Frontal cortex (tissue), 4 donors: ENCODE measurements around the gene PVALEF. TPM values are rescaled to one million over a fixed set of nuclear protein-coding genes. Genes with fewer than 3 reads are reported as not detected.
A peak's percentile ranks its signal among the peaks of the same experiment; 100 is the strongest.

ENCODE experiments used
- DNase-seq, 2 donors: peaks; one replicate each; pipeline ENCODE4 v3.0.0; 2012; ENCODE audit warnings: low spot score in 2 of 2
- FAIRE-seq: peaks from 2 replicates; lab custom pipeline; 2012; peaks lifted over from hg19 to GRCh38; lab: Jason Lieb, UNC
- total RNA-seq: library from RNA; depleted of rRNA; stranded (reverse); fragments of >200 nt; gene quantifications from one replicate; pipeline ENCODE4 v1.2.3, GENCODE V29; 2014
- donor health status: control.
- donor health status: control.
- donor health status: control.

The PVALEF gene
- total RNA-seq, 1 donor from 2014 or later: not detected

GRCh38 chr17:81127526-81128177 lies 37.7 kb upstream of the PVALEF start:
- FAIRE-seq: no peak

DNA sequence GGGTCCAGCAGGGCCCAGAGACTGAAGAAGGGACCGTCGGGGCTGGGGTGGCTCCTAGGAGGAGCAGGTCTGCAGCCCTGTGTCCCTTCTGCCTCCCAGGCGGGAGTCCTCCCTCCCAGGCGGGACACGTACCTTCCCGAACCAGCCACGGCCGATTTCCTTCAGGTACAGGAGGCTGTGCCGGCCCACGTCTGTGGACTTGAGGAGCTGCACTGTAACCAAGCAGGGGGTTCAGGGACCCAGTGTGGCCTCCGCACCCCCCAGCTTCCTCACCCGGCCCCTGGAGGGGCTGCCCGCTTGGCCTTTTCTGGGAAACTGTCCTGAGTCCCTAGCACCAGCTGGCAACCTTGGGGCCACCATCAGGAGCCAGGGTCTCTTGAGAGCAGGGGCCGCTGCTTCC lies 37.0 kb upstream of the PVALEF start:
- DNase-seq (peak in 1 of 2 donors; percentile 36), FAIRE-seq (no peak)

More at GRCh38 chr17:81127526-81128177, 37.7 kb upstream of the PVALEF start:
- no peak for DNase-seq

- DNase-seq (peak; percentile 76 to 88), FAIRE-seq (no peak)
These were observed 36.5 kb upstream of the PVALEF start for GRCh38 chr17:81128774-81129173.

GRCh38 chr17:81129289-81129688 lies 36.0 kb upstream of the PVALEF start:
- no peak for FAIRE-seq
- peak in 1 of 2 donors; percentile 66 for DNase-seq

DNA sequence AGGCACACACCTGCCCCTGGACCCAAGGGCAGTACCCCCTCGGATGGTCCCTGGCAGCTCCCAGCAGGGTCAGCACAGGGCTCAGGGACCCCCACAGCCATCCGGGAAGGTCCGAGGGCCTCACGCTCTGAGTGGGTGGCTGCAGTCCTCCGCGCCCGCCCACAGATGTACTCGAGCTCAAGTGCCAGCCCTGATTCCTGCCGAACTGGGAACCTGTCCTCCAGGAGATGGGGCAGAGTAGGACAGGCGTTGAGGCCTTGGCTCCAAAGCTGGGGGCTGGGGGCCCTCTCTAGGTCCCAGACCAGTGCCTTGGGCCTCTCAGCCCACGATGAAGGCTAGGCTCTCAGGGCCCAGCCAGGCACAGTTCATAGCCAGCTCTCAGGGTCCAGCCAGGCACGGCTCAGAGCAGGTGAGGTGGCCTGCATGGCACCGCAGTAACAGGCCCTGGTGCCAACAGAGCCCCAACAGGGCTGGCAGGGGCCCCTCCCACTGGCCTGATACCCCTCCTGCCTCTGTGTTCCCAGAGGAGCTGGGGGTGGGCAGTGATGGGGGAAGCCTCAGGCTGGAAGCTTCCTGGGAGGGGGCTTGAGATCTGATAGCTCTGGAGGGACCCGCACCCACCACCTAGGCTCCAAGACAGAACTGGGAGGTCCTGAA lies 35.5 kb upstream of the PVALEF start:
- no peak for DNase-seq
- no peak for FAIRE-seq

DNA sequence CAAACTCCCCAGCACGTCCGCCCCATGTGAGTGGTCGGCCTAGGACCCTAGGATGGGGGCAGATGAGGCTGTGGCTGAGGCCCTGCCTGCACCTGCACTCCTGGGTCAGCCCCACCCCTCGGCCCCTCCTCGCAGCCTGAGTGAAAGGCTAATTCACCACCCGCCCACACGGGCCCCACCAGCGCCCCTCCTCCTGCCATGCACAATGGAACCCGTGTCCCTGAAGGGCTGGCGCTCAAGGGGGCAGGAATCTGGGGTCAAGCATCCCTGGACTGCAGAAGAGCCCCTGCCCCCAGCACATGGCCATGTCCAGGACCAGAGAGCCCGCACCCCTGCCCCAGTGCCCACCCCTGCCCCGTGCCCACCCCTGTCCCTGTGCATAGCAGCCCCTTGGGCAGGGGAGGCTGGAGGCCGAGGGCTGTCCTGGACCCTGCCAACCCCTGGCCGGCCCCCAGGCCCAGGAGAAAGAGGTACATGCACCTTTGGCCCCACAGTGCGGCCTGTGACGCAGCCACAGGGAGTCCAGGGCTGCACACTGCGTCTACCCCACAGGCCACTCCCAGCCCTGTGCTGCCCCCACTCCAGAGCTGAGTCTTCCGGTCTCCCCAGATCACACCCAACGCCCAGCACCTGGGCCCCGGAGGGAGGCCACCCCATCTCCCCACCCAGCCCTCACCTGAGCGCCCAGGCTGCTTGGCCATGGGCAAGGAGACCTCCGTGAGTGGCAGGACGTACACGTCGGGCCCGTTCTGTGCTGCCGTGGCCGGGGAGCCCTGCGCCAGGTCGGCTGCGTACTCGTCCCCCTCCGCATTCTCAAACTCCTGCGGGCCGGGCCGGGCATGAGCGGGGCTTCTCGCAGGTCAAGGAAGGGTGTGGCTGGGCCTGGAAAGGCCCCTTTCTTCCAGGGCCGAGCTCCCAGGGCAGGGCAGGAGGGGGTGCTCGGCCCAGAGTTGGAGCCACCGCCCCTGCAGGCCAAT lies 34.6 kb upstream of the PVALEF start:
- DNase-seq (peak; percentile 67 to 82), FAIRE-seq (no peak)

DNA sequence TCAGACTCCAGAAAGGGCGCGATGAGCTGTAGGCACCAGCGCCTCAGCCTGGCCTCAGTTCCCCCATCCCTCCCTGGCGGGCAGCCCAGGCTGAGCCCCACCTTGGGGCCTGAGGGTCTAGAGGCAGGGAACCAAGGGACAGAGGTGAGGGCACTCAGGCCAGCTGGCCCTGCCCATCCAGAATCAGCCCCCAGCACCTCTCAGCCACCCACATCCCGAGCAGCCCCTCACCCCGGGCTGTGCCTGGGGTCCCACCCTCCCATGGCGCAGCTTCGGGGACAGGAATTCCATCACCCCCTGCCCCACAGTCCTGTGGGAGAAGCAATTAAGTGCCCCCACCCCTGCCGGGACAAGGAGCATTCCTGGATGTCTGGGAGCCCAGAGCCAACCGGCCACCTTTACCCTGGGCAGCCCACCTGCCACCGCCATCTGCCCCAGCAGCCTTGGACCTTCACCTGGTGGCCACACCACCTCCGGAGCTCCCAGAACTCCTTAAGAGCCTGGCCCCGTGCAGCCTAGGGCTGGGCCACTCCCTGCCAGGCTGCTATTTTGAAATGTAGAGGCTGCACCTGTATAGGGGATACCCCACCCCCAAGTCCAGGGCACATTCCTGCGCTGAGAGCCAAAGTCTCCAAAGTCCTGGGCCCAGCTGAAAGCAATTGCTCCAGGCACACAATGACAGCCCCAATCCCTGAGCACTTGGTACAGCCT lies 33.7 kb upstream of the PVALEF start:
- FAIRE-seq (no peak), DNase-seq (peak in 1 of 2 donors; percentile 37)

GRCh38 chr17:81132197-81132540 lies 33.1 kb upstream of the PVALEF start:
- FAIRE-seq (no peak), DNase-seq (no peak)

GRCh38 chr17:81132770-81133723 lies 32.3 kb upstream of the PVALEF start:
- FAIRE-seq (no peak), DNase-seq (peak in 1 of 2 donors; percentile 45)

GRCh38 chr17:81134064-81134781 lies 31.1 kb upstream of the PVALEF start:
- no peak for DNase-seq
- FAIRE-seq: no peak

DNA sequence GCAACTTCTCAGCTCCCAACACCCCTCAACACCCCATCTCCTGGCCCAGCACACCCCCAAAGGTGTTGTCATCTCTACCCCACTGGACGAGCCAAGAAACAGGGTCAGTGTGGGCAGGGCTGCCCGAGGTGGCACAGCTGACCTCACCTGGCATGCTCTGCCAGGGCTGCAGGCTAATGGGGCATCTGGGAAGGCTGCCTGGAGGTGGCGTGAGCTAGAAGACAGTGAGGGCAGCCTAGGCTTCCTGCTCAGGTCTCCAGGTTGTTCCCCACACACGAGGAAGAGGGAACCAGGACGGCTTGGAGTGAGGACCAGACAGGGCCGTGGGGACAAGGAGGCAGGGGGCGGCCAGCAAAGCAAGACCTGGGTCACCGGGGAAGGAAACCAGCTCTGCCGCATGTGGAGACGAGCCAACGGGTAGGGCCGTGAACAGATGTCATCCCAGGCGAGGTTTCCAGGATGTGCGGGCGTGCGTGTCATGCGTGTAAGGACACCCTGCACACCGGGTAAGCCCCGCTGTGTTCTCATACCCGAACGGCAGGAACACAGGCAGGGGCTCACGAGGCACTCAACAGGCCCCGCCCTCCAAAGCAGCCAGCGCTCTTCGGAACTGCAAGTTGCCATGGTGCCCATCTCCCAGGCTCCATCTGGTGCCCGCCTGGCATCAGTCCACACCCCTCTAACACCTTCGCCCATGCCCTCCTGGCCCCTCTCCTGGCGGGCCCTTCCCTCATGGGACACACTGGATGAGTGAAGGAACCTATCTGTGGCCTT lies 29.6 kb upstream of the PVALEF start:
- DNase-seq: peak; percentile 55 to 74
- FAIRE-seq: no peak

GRCh38 chr17:81136366-81136765 lies 28.9 kb upstream of the PVALEF start:
- no peak for DNase-seq
- FAIRE-seq: no peak

GRCh38 chr17:81137248-81137647 lies 28.1 kb upstream of the PVALEF start:
- DNase-seq (no peak), FAIRE-seq (no peak)

DNA sequence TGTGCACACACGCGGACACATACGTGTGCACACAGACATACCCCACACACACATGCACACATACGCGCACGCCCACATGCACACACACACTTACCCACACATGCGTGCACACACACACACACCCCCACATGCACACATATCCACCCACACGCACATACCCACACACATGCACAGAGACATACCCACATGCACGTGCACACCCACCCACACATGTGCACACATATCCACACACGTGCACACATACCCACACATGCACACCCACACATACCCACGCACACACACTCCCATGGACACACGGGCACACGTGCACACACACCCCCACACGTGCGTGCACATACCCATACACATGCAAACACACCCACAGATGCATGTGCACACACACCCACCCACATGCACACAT lies 27.2 kb upstream of the PVALEF start:
- DNase-seq (no peak), FAIRE-seq (no peak)

- FAIRE-seq (no peak), DNase-seq (no peak)
These were observed 26.8 kb upstream of the PVALEF start for GRCh38 chr17:81138500-81138899.

DNA sequence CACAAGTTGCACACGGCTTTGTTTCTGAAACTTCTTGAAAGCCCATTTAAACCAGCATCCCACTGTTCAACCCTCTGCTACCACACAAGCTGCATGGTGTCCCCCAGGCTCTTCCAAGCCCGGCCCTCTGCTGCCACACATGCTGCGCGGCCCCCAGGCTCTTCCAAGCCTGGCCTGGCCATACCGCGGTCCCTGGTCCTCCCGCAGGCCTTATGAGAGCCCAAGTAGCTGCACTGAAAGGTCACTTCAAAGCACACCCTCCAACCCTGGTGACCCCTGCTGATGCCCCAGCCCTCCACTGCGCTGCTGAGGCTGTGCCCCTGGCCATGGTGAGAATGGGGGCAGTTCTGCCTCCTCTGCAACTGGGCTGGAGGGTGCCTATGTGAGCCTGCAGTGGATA lies 25.9 kb upstream of the PVALEF start:
- no peak for FAIRE-seq
- no peak for DNase-seq

- DNase-seq: no peak
- FAIRE-seq: no peak
These were observed 25.3 kb upstream of the PVALEF start for GRCh38 chr17:81140018-81140417.

DNA sequence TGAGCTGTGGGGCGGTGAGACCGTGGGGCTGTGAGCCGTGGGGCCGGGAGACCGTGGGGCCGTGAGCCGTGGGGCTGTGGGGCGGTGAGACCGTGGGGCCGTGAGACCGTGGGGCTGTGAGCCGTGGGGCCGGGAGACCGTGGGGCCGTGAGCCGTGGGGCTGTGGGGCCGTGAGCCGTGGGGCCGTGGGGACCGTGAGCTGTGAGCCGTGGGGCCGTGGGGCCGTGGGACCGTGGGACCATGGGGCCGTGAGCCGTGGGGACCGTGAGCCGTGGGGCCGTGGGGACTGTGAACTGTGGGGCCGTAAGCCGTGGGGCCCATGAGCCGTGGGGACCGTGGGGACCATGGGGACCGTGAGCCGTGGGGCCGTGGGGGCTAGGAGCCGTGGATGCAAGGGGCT lies 24.6 kb upstream of the PVALEF start:
- DNase-seq (no peak), FAIRE-seq (no peak)
